ENCODE data around the gene RAX2. TPM values are rescaled to one million over a fixed set of nuclear protein-coding genes. Genes with fewer than 3 reads are reported as not detected.

RAX2 gene
- total RNA-seq, 1 donor from 2014 or later: not detected

- DNase-seq (ENCODE audit: low read depth, low spot score): no peak
Measured at GRCh38 chr19:3801412-3802096, 29.5 kb upstream of the RAX2 start.

GRCh38 chr19:3800996-3801395 is 29.0 kb upstream of the RAX2 start:
- DNase-seq (ENCODE audit: low read depth, low spot score): no peak

- DNase-seq (ENCODE audit: low read depth, low spot score): no peak
Measured at GRCh38 chr19:3798137-3798536, 26.1 kb upstream of the RAX2 start.

- no peak for DNase-seq (ENCODE audit: low read depth, low spot score)
Measured at GRCh38 chr19:3796358-3796757, 24.3 kb upstream of the RAX2 start.

- no peak for DNase-seq (ENCODE audit: low read depth, low spot score)
Measured at GRCh38 chr19:3793799-3794198, 21.8 kb upstream of the RAX2 start.

- no peak for DNase-seq (ENCODE audit: low read depth, low spot score)
Measured at GRCh38 chr19:3792114-3792513, 20.1 kb upstream of the RAX2 start.

- no peak for DNase-seq (ENCODE audit: low read depth, low spot score)
Measured at GRCh38 chr19:3790941-3791340, 18.9 kb upstream of the RAX2 start.

- DNase-seq (ENCODE audit: low read depth, low spot score): no peak
Measured at GRCh38 chr19:3790209-3790734, 18.2 kb upstream of the RAX2 start.

GRCh38 chr19:3788996-3789778 is 17.2 kb upstream of the RAX2 start:
- no peak for DNase-seq (ENCODE audit: low read depth, low spot score)

- no peak for DNase-seq (ENCODE audit: low read depth, low spot score)
Measured at GRCh38 chr19:3785938-3786824, 14.2 kb upstream of the RAX2 start, which contains the start of gene MATK. Gene MATK, minus strand, starts transcription at chr19:3786381. Its CDS starts 1,246 bp downstream, at chr19:3785135.

GRCh38 chr19:3785451-3785937 is 13.5 kb upstream of the RAX2 start:
- no peak for DNase-seq (ENCODE audit: low read depth, low spot score)

- no peak for DNase-seq (ENCODE audit: low read depth, low spot score)
Measured at GRCh38 chr19:3784607-3785450, 12.8 kb upstream of the RAX2 start.

- no peak for DNase-seq (ENCODE audit: low read depth, low spot score)
Measured at GRCh38 chr19:3783660-3784584, 11.9 kb upstream of the RAX2 start.

GRCh38 chr19:3782903-3783302 is 10.9 kb upstream of the RAX2 start:
- DNase-seq (ENCODE audit: low read depth, low spot score): no peak

GRCh38 chr19:3782330-3782729 is 10.3 kb upstream of the RAX2 start:
- no peak for DNase-seq (ENCODE audit: low read depth, low spot score)

GRCh38 chr19:3781603-3782002 is 9.6 kb upstream of the RAX2 start:
- no peak for DNase-seq (ENCODE audit: low read depth, low spot score)

GRCh38 chr19:3780786-3781304 is 8.8 kb upstream of the RAX2 start:
- no peak for DNase-seq (ENCODE audit: low read depth, low spot score)

- DNase-seq (ENCODE audit: low read depth, low spot score): no peak
Measured at GRCh38 chr19:3778899-3779723, 7.1 kb upstream of the RAX2 start.

All from pulmonary artery endothelial cell (primary cell).